Breast epithelium (tissue), 3 donors: ENCODE results near the gene TGFB2.

Source experiments
- POLR2AphosphoS5 ChIP-seq, 3 donors: sonication (generic); formaldehyde crosslinking; IDR thresholded peaks; one replicate each; pipeline ENCODE4 v1.6.1; 2017; ENCODE audit warnings: antibody characterized with exemption in 3 of 3
- TF ChIP-seq, protein P1 (sequence below), 3 donors: fragments of 450-650 bp; IDR thresholded peaks; one replicate each; pipeline ENCODE4 v1.5.1; 2016 to 2017; ENCODE audit warnings: antibody characterized with exemption in 3 of 3, mild to moderate bottlenecking in 3 of 3, moderate library complexity in 3 of 3

GRCh38 chr1:218479436-218480115, 134.4 kb downstream of the TGFB2 start:
- TF ChIP-seq, protein P1, sequence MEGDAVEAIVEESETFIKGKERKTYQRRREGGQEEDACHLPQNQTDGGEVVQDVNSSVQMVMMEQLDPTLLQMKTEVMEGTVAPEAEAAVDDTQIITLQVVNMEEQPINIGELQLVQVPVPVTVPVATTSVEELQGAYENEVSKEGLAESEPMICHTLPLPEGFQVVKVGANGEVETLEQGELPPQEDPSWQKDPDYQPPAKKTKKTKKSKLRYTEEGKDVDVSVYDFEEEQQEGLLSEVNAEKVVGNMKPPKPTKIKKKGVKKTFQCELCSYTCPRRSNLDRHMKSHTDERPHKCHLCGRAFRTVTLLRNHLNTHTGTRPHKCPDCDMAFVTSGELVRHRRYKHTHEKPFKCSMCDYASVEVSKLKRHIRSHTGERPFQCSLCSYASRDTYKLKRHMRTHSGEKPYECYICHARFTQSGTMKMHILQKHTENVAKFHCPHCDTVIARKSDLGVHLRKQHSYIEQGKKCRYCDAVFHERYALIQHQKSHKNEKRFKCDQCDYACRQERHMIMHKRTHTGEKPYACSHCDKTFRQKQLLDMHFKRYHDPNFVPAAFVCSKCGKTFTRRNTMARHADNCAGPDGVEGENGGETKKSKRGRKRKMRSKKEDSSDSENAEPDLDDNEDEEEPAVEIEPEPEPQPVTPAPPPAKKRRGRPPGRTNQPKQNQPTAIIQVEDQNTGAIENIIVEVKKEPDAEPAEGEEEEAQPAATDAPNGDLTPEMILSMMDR (IDR thresholded peaks at IDR 0.05): no peak
- TF ChIP-seq POLR2AphosphoS5 (IDR thresholded peaks at IDR 0.05): peak in 1 of 3 donors; percentile 20
